ENCODE data around the gene CYRIA. TPM values are rescaled to one million over a fixed set of nuclear protein-coding genes. Genes with fewer than 3 reads are reported as not detected.
A peak's percentile ranks its signal among the peaks of the same experiment; 100 is the strongest.

The CYRIA gene
- total and polyA plus RNA-seq, 10 of the 15 experiments (the other 5 are each of a cell fraction or from before 2014, with no cell fraction given): 3.0 to 13.1 (median 8.5) TPM

DNA sequence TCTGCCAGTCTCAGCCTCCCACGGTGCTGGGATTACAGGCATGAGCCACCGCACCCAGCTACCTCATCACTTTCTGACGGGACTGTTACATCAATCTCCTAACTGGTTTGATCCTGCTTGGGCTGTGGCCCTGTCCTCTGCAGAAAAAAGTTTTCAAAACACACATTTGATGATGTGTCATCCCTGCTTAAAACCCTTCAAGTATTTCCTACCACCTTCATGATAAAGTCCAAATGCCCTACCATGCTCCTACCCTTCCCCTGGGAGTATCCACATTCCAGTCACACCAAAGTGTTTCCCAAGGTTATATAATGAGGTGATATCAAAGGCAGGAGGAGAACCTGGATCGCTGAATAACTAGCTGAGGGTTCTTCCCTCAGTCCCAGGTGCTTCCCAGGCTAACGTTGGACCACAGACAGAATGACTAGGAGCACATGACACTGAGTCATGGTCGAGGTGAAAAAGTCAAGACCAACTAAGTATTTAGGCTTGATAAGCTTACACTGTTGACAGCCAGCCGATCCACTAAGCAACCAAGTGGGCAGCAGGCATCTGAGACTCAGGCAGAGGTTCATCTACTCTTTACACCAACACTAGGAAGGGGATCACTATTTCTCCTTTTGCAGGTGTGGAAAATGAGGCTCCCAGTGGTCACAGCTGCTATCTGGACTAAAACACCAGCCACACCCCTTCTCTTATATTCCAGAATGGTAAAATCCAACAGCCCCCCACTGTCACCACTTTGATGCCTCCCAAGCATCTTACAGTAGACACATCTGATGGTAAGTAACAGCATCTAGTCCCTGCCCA is 31.8 kb downstream of the CYRIA start:
- no TSS peak for BruUV-seq (replicated peaks)
- no peaks in the 10 kb centered on the region for H3K4me1 ChIP-seq (ENCODE audit: control insufficient read depth, insufficient read depth, low read length)
- H3K4me3 ChIP-seq: no peak overlapping the region
- WGBS (ENCODE audit: insufficient coverage, insufficient replicate concordance, low lambda C conversion rate, missing lambda C conversion rate): 18% methylated on average over 7 of the region's 7 CpGs
- no peaks in the 10 kb centered on the region for H3K36me3 ChIP-seq (ENCODE audit: control insufficient read depth in 2 of 2, insufficient read depth in 2 of 2, low read length in 1 of 2)
- intact Hi-C loops (cut with micrococcal nuclease; ENCODE audit: unreplicated experiment) (no loop called here), in situ Hi-C loops (cut with MboI) (no loop called here)
- RAD21 ChIA-PET (ENCODE audit: unreplicated experiment): interaction anchor here (1.1 to 11.2 kb wide), 4 partner anchors 10 to 122 kb away, joined by 3 to 185 read pairs (median 3); no protein-coding TSS in a partner anchor
- H3K9me3 ChIP-seq (replicated peaks; ENCODE audit: control insufficient read depth, insufficient read depth, low read length): no peaks in the 10 kb centered on the region
- H3K27ac ChIP-seq (ENCODE audit: control insufficient read depth, insufficient read depth): no peak overlapping the region
- H3K27me3 ChIP-seq (replicated peaks in 1 of 2; ENCODE audit: control insufficient read depth in 2 of 2, insufficient read depth in 2 of 2, low read length in 1 of 2): peaks cover 0 to 6% of the 10 kb centered on the region in 2 experiments; a peak in 2 of 4 replicates
- TF ChIP-seq TCF3 (IDR thresholded peaks at IDR 0.05; ENCODE audit: borderline replicate concordance, insufficient read depth, low read depth, low read length) (no peak), IKZF1 (conservative IDR thresholded peaks at IDR 0.05) (0 out of 2 replicates have a peak, but pooled peaks have one; percentile 23)
- TF ChIP-seq, protein P1, sequence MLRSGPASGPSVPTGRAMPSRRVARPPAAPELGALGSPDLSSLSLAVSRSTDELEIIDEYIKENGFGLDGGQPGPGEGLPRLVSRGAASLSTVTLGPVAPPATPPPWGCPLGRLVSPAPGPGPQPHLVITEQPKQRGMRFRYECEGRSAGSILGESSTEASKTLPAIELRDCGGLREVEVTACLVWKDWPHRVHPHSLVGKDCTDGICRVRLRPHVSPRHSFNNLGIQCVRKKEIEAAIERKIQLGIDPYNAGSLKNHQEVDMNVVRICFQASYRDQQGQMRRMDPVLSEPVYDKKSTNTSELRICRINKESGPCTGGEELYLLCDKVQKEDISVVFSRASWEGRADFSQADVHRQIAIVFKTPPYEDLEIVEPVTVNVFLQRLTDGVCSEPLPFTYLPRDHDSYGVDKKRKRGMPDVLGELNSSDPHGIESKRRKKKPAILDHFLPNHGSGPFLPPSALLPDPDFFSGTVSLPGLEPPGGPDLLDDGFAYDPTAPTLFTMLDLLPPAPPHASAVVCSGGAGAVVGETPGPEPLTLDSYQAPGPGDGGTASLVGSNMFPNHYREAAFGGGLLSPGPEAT (IDR thresholded peaks at IDR 0.05; ENCODE audit: low read depth): 0 out of 2 replicates have a peak, but pooled peaks have one; percentile 24
- ATAC-seq: no peak
- H4K20me1 ChIP-seq (ENCODE audit: control insufficient read depth, insufficient read depth): no peaks in the 10 kb centered on the region
- POLR2A ChIA-PET: interaction anchor here (0.8 to 1.3 kb wide), 3 partner anchors 20 to 23 kb away, joined by 3 to 4 read pairs (median 4); no protein-coding TSS in a partner anchor
- DNase-seq (ENCODE audit: low read depth, low spot score): no peak
- H3K79me2 ChIP-seq (ENCODE audit: control insufficient read depth, insufficient read depth, low read length): no peaks in the 10 kb centered on the region
- no peak overlapping the region for H2AFZ ChIP-seq (ENCODE audit: control insufficient read depth, low read depth, low read length)
- no peak overlapping the region for H3K9ac ChIP-seq (ENCODE audit: control insufficient read depth, insufficient read depth, low read length)
- no peak overlapping the region for H3K4me2 ChIP-seq (ENCODE audit: control insufficient read depth, insufficient read depth)
- CTCF ChIA-PET: interaction anchor here (1.1 to 1.2 kb wide), 4 partner anchors 9 to 25 kb away, joined by 3 to 5 read pairs (median 3); no protein-coding TSS in a partner anchor
- no peak for FAIRE-seq
- SMC1A ChIA-PET (ENCODE audit: uncharacterized antibody, unreplicated experiment): interaction anchor here (1.0 to 11.2 kb wide), 4 partner anchors 8 to 45 kb away, joined by 3 to 302 read pairs (median 4); partner anchors contain the start of gene CYRIA
